ELF-1 (cell line): Measurements from ENCODE around the gene MTCL3.
"Not testable (repeated sequence)": the region's sequence is repeated elsewhere in the genome, so short reads cannot be mapped to it uniquely, and the experiment has no call there.

ENCODE experiments used
- DNase-seq: peaks from one replicate; pipeline ENCODE4 v3.0.0-alpha.2; 2016; ENCODE audit warnings: low read depth, low spot score

The MTCL3 gene

GRCh38 chr6:127428562-127428961 lies 90.6 kb downstream of the MTCL3 start:
- DNase-seq = not testable (repeated sequence)

- no peak for DNase-seq
Observed at GRCh38 chr6:127423921-127424320, 95.2 kb downstream of the MTCL3 start.
